HG02973 (cell line): ENCODE measurements around the gene TEX52.

Experiments used
- ATAC-seq: cut with Tn5 transposase; IDR thresholded peaks from one replicate; pipeline ENCODE4 v1.9.1; 2021; ENCODE audit warnings: moderate library complexity; ENCODE audit not compliant: unreplicated experiment

The TEX52 gene

GRCh38 chr12:2801044-2801783, 55.6 kb downstream of the TEX52 start:
- ATAC-seq, result no peak

- no peak for ATAC-seq
Observed at GRCh38 chr12:2800046-2800570, 56.7 kb downstream of the TEX52 start.
